IPS DF 4.7 (cell line): ENCODE data around the gene PTPRK.
"Not testable (repeated sequence)": the region's sequence is repeated elsewhere in the genome, so short reads cannot be mapped to it uniquely, and the experiment has no call there.

Experiments used
- DNase-seq: peaks from one replicate; pipeline ENCODE4 v3.0.0-alpha.2; 2013; ENCODE audit warnings: low spot score; ENCODE audit errors: extremely low read depth

Gene PTPRK

DNA sequence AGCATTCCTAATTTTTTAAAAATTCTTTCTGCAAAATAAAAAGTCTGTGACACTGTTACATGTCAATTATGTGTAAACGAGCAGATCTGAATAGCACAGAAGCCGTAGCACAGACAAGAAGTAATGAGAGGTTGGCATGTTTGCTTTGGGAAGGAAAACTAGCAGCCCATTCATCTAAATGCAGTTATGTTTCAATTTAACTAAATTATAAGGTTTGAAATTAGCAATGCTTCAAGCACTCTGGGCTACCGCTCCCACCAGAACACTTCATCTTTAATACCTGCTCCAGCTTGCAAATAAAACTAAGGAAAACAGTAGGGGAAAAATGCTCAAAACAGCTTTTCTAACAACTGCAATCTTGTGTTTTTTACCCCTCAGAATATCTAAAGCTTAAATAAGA lies 73.9 kb downstream of the PTPRK start:
- DNase-seq: no peak

DNA sequence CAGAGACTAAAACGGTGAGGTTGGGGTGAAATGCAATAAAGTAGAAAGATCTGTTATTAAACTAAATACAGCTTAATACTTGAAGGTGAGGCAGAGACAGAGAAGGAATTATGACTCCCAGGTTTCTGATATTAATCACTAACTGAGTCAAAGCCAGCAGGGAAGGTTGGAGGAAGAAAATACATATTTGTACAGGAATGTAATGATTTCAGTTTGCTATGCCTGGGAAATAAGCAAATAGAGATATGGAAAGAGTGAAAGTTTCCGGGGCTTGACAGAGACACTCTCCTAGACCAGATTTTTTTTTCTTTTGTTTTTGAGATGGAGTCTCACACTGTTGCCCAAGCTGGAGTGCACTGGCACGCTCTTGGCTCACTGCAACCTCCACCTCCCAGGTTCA lies 76.8 kb downstream of the PTPRK start:
- DNase-seq: no peak

DNA sequence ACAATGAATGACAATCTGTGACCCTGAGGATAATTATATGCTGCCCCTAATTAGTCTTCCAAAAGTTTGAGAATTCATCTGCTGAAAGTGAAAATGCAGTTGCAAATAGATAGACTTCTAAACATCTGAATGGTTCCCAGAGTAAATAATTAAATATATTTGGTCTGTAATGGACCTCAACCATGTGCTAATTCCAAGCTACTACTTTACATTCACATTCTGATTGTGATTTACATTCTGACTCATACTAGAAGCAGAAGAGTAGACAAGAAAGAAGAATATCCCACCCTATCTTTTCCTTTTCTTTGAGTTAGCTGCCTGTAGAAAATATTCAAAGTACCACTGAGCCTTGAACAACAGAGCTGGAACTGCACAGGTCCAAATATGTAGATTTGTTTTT lies 80.8 kb downstream of the PTPRK start:
- no peak for DNase-seq

- no peak for DNase-seq
Measured at GRCh38 chr6:128438393-128438792, 82.0 kb downstream of the PTPRK start.

DNA sequence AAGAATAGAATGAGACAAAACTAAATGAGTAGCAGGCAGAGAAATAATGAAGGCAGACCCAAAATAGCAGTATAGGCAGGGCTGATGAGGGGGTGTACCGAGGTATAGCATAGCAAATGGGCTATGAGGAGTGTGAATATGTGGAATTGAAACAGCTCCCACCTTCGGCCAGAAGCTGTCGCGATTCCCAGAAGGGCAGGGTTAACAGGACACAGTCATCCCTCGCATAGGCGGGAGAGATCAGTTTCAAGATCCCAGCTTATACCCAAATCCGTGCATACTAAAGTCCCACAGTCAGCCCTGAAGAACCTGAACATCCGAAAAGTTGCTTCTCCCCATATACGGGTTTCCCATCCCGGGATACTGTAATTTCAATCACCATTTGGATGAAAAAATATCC lies 82.7 kb downstream of the PTPRK start:
- no peak for DNase-seq

GRCh38 chr6:128434752-128435151 lies 85.6 kb downstream of the PTPRK start:
- DNase-seq: not testable (repeated sequence)

DNA sequence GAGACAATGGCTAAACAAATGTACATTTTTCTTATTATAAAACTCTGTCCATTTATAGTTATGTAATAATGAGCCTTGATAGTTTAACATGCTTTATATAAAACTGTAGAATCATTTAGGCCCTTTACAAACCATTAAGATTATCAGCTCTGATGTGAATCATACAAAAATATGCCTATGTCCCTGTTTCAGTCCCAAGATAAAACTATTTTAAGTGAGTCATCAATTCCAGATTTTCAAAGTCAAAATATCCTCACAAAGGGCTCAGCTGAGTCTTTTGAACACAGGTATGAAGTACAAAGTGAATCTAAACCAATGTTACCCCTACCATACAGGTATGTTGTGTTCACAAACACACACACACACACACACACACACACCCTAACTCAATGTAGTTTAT lies 88.0 kb downstream of the PTPRK start:
- DNase-seq: no peak

DNA sequence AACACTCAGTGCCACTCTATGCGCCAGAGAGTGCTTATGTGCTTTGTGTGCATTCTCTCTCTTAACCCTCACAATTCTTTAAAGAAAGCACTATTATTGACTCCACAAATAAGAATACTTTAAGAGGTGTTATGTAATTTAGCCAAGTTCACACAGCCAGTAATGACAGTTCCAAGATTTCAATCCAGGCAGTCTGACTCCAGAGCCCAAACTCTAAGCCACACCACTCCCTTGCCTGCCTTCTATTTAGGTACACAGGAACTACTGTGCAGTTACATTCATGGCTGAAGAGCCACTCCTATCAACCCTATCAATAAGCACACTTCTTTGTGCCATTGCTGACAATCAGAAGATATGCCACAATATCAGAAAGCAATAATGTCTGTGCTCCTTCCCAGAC lies 93.3 kb downstream of the PTPRK start:
- no peak for DNase-seq

DNA sequence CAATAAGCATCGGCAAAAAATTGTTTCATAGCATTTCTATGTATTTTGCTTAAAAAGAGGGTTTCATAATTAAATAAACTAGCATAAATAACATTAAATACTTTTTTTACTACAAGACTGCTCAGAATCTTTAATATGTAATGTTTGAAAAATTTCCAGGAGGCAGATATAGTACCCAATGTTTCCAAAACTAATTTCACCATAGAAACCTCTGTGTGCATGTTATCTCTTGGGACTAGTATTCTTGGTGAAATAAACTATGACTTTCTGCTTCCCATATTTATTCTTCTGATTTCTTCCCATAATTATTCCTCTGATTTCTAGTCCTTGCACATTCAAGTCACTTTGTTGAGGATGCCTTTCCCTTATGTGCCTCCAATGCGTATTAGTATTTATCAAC lies 94.5 kb downstream of the PTPRK start:
- DNase-seq: no peak

DNA sequence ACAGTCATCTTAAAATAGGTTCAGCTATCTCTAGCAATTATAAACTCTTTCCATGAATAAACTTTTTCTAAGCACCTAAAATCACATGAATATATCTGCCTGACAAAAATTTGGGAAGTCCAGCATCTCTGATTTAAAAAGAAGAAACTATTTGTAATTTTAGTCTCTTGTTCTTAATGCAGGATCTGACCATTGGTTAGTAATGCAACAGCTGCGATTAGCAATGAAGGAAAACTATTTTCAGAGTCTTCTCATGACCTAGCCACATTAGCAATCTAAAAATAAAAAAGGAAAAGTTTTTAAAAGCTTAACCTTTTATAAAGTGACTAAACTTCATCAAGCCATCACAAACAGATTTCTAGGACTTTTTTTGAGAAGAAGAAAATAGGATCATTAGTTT lies 97.5 kb downstream of the PTPRK start:
- DNase-seq: no peak

GRCh38 chr6:128422200-128422599 lies 98.2 kb downstream of the PTPRK start:
- no peak for DNase-seq

- no peak for DNase-seq
Measured at GRCh38 chr6:128421788-128422187, 98.6 kb downstream of the PTPRK start.

DNA sequence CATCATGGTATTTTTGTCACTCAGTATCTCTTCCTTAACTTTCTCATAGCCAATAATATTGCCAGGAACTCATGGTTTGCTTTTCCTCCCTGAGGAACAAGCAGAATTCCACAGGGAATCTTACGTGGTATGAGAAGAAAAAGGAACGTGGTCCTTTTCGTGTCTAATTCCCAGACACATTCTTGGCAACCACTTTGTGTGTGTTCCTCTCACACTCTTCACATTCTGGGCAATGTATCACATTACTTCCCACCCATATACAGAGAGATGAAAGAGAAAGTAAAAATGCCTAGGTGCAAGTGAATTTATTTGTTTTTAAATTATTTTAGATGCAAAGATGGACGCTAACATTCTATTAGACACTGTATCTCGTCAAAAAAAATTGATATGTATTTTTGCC lies 102.7 kb downstream of the PTPRK start:
- no peak for DNase-seq

- no peak for DNase-seq
Measured at GRCh38 chr6:128415387-128415786, 105.0 kb downstream of the PTPRK start.

DNA sequence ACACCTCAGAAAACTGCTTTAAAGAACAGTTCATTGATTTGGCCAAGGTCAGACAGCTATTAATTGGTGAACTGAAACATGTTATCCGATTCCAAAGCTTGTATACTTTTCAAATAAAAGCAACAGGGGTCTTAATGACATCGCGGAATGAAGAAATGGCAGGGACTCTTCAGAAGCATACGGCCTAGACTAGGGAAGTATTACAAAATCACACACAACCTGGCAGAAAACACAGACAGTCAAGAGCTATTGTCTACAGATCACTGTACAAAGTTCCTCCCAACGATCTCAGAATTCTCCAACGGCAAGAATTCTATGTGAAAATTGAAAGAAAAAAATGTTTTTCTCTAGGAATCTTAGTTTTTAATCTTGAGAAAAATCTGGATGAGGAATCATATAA lies 105.5 kb downstream of the PTPRK start:
- DNase-seq: no peak

- DNase-seq: no peak
Measured at GRCh38 chr6:128413291-128413690, 107.1 kb downstream of the PTPRK start.

- no peak for DNase-seq
Measured at GRCh38 chr6:128412680-128413079, 107.7 kb downstream of the PTPRK start.

GRCh38 chr6:128410584-128410983 lies 109.8 kb downstream of the PTPRK start:
- no peak for DNase-seq

DNA sequence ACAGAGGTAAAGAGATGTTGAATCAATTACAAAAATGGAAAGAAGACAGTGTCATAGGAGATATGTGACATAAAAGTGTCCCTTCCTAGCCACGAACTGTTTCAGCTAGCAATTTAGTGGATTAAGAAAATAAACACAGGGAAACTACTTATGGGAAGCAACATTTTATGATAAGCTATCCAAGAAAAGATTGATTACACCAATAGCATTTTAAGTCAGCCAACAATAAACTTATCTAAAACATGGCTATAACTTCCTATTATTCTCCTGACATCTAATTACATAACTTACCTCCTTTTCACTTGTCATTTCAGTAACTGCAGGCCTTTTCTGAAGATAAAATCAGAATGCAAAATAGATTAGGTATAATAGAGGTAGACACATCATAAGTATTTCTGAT lies 111.4 kb downstream of the PTPRK start:
- no peak for DNase-seq

DNA sequence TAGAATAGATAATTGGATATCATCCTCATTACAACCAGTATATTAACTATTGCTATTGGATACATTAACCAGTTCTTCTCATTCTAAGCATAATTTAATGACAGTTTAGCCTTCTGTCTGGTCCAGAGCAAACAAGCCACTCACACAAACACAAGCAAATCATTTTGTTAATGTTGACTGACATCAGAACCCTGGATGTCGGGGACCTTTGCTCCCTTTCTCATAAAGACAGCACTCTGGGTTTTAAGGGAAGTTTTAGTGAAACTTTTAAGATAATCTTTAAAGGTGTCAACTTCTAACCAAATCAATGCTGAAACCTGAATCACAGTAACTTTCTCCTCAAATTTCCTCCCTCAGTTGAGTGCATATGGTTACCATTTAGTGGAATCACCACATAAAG lies 113.9 kb downstream of the PTPRK start:
- no peak for DNase-seq

DNA sequence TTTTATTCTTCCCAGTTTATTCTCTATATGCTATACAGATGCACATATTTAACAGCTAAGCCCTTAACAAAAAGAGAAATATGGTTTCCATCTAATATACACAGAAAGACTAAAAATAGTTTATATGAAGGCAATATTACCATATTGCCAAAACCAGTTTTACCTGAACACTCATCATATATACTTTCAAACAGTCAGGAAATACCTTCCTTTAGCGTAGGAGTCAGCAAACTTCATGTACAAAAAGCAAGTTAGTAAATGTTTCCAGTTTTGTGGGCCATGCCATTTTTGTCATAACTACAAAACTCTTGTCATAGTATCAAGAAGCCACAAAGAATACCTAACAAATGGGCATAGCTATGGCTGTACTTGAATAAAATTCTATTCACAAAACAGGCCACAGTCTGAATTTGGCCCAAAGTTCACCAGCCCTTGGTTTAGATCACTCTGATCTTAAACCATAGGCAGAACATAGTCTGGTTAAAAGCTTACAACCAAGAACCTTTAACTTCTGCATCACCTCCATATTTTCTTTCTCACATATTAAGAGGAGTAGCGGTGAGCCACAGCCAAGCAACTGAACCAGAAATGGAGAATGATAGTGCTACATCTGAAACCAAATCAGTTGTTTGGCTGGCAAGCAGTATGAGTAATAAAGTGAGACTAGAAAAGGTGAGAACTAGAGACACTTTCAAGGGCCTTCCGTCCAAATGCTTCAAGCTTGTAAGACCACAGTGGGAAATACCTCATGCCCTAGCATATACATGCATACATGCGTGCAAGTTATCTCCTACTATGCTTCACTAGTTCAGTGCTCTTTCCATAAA lies 116.6 kb downstream of the PTPRK start:
- no peak for DNase-seq

GRCh38 chr6:128400875-128401274 lies 119.5 kb downstream of the PTPRK start:
- DNase-seq: no peak

- no peak for DNase-seq
Measured at GRCh38 chr6:128397996-128398395, 122.4 kb downstream of the PTPRK start.

GRCh38 chr6:128395596-128395995 lies 124.8 kb downstream of the PTPRK start:
- no peak for DNase-seq
